Measurements from ENCODE around the gene ACTL6B. TPM values are rescaled to one million over a fixed set of nuclear protein-coding genes. Genes with fewer than 3 reads are reported as not detected.
A peak's percentile ranks its signal among the peaks of the same experiment; 100 is the strongest.

The ACTL6B gene
- total and polyA plus RNA-seq, 2 of the 13 experiments (the other 11 are each of a cell fraction or from before 2014, with no cell fraction given): not detected

DNA sequence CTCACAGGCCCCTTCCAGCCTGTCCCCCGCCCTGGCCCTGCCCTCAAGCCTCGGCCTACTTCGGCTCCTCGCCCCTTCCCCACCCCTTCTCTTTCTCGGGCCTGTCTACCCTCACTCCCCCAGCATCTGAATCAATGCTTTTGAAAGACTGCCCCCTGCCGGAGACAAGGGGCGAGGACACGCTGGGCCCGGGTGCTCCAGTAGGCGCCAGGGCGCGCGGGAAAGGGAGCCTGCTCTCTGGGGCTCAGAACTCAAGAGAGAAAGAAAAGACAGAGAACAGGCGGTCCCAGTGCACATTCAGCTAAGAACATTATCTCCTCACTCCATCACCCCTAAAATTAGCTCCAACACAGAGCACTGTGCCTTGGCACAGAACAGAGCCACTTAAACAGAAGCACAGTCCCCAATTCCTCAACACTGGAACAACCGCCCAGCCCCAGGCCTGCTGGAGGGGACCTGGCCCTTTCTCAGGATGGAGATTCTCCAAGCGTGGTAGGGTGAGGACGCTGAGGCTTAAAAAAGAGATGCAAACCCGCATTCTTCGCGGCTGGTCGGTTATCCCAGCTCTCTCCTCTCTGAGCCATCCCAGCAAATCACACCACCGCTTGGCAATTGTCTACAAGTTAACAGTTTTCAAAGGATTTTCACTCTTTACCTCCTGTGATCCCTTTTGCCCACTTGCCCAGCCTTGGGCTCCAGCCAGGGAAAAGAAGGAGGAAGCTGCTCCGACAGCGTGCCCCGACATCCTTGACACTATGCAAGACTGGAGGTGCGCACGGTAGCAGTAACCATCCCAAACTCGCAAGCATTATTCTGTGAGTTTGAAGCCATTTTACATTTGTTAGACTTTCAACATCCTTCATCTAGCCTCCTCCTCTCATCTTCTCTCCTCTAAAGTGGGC is 35.7 kb upstream of the ACTL6B start:
- peaks cover 14 to 33% of the 10 kb centered on the region in 2 experiments; a peak in 4 of 5 replicates for H3K36me3 ChIP-seq (replicated peaks in 1 of 2; ENCODE audit: control insufficient read depth in 1 of 2, insufficient read depth in 2 of 2, low read length in 2 of 2)
- H3K27ac ChIP-seq (ENCODE audit: extremely low read length, insufficient read depth, low read length): peak overlapping the region; percentile 34
- H3K4me1 ChIP-seq (ENCODE audit: insufficient read depth, low read length): peaks cover 34% of the 10 kb centered on the region
- H4K20me1 ChIP-seq (ENCODE audit: insufficient read depth, low read length): peaks cover 40% of the 10 kb centered on the region
- H3K79me2 ChIP-seq (ENCODE audit: insufficient read depth, low read length): peaks cover 48% of the 10 kb centered on the region
- peak overlapping the region; percentile 93 to 97 (median 96); a peak in 5 of 6 replicates for H3K4me3 ChIP-seq (replicated peaks in 1 of 3; ENCODE audit: insufficient read depth in 1 of 3, low read depth in 2 of 3, low read length in 3 of 3)
- H2AFZ ChIP-seq (ENCODE audit: low read length): no peak overlapping the region
- no peaks in the 10 kb centered on the region for H3K9me3 ChIP-seq (ENCODE audit: low read length)
- intact Hi-C loops (cut with micrococcal nuclease; ENCODE audit: unreplicated experiment): loop anchor here (1.0 to 5.0 kb wide), 3 partner anchors 17 to 80 kb away; partner anchors contain the start of gene MOSPD3
- peak overlapping the region; percentile 88 for H3K9ac ChIP-seq (ENCODE audit: insufficient read depth, low read depth, low read length)
- ATAC-seq: peak; percentile 88
- ChIA-PET POLR2A (interaction anchor here (1.2 to 4.4 kb wide), 4 partner anchors 12 to 105 kb away, joined by 4 to 17 read pairs (median 11); partner anchors contain the start of genes FBXO24, LRCH4, MOSPD3 and POP7), CTCF (ENCODE audit: low intra/inter-chr PET ratio, low total read pairs) (interaction anchor here (2.0 kb wide), 1 partner anchor 62 kb away, joined by 8 read pairs; no protein-coding TSS in a partner anchor)
- peak overlapping the region; percentile 89 for H3K4me2 ChIP-seq (ENCODE audit: low read depth, low read length)
- in situ Hi-C loops (cut with HindIII; ENCODE audit: extremely low pct_ligation_motif_present, low pct_unique_long_range_greater_than_20kb): loop anchor here (5.0 to 10.0 kb wide), 2 partner anchors 80 to 227 kb away; partner anchors contain the start of genes MOSPD3 and SPACDR
- peak; percentile 57 for FAIRE-seq
- WGBS (ENCODE audit: low lambda C conversion rate): 38% methylated on average over 28 of the region's 28 CpGs
- DNase-seq (ENCODE audit: low spot score): peak; percentile 72
- no peaks in the 10 kb centered on the region for H3K27me3 ChIP-seq (ENCODE audit: control insufficient read depth in 1 of 2, insufficient read depth in 2 of 2, low read length in 2 of 2)
- TSS peak; percentile 66 for BruUV-seq (replicated peaks)
- TF ChIP-seq ZNF24 (IDR thresholded peaks at IDR 0.05) (no peak), ZBTB33 (CRISPR knock-in tag; IDR thresholded peaks at IDR 0.05) (peak; percentile 48; the same call in 1 of the 2 replicates), SNAI1 (CRISPR knock-in tag; IDR thresholded peaks at IDR 0.05; ENCODE audit: borderline replicate concordance) (no peak), SNAPC2 (CRISPR knock-in tag; IDR thresholded peaks at IDR 0.05) (no peak), ZNF510 (CRISPR knock-in tag; IDR thresholded peaks at IDR 0.05; ENCODE audit: low read depth) (0 out of 2 replicates have a peak, but pooled peaks have one; percentile 15), SMC3 (IDR thresholded peaks at IDR 0.05; ENCODE audit: low read length) (peak; percentile 66), THAP8 (CRISPR knock-in tag; IDR thresholded peaks at IDR 0.05; ENCODE audit: borderline replicate concordance) (no peak)
- TF ChIP-seq, protein P1, sequence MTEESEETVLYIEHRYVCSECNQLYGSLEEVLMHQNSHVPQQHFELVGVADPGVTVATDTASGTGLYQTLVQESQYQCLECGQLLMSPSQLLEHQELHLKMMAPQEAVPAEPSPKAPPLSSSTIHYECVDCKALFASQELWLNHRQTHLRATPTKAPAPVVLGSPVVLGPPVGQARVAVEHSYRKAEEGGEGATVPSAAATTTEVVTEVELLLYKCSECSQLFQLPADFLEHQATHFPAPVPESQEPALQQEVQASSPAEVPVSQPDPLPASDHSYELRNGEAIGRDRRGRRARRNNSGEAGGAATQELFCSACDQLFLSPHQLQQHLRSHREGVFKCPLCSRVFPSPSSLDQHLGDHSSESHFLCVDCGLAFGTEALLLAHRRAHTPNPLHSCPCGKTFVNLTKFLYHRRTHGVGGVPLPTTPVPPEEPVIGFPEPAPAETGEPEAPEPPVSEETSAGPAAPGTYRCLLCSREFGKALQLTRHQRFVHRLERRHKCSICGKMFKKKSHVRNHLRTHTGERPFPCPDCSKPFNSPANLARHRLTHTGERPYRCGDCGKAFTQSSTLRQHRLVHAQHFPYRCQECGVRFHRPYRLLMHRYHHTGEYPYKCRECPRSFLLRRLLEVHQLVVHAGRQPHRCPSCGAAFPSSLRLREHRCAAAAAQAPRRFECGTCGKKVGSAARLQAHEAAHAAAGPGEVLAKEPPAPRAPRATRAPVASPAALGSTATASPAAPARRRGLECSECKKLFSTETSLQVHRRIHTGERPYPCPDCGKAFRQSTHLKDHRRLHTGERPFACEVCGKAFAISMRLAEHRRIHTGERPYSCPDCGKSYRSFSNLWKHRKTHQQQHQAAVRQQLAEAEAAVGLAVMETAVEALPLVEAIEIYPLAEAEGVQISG (CRISPR knock-in tag; IDR thresholded peaks at IDR 0.05): 0 out of 2 replicates have a peak, but pooled peaks have one; percentile 36
- TF ChIP-seq, protein P2, sequence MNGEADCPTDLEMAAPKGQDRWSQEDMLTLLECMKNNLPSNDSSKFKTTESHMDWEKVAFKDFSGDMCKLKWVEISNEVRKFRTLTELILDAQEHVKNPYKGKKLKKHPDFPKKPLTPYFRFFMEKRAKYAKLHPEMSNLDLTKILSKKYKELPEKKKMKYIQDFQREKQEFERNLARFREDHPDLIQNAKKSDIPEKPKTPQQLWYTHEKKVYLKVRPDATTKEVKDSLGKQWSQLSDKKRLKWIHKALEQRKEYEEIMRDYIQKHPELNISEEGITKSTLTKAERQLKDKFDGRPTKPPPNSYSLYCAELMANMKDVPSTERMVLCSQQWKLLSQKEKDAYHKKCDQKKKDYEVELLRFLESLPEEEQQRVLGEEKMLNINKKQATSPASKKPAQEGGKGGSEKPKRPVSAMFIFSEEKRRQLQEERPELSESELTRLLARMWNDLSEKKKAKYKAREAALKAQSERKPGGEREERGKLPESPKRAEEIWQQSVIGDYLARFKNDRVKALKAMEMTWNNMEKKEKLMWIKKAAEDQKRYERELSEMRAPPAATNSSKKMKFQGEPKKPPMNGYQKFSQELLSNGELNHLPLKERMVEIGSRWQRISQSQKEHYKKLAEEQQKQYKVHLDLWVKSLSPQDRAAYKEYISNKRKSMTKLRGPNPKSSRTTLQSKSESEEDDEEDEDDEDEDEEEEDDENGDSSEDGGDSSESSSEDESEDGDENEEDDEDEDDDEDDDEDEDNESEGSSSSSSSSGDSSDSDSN (CRISPR knock-in tag; IDR thresholded peaks at IDR 0.05): peak; percentile 40; the same call in 1 of the 2 replicates
- TF ChIP-seq, protein P3, sequence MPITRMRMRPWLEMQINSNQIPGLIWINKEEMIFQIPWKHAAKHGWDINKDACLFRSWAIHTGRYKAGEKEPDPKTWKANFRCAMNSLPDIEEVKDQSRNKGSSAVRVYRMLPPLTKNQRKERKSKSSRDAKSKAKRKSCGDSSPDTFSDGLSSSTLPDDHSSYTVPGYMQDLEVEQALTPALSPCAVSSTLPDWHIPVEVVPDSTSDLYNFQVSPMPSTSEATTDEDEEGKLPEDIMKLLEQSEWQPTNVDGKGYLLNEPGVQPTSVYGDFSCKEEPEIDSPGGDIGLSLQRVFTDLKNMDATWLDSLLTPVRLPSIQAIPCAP (CRISPR knock-in tag; IDR thresholded peaks at IDR 0.05; ENCODE audit: low read depth): no peak
